IMR-90 (cell line): ENCODE results near the gene C7orf25.

Experiments used
- MXI1 ChIP-seq: IDR thresholded peaks from 2 replicates; pipeline ENCODE4 v1.6.1; 2012; ENCODE audit warnings: low read depth, mild to moderate bottlenecking, low read length, moderate library complexity, borderline replicate concordance
- NFE2L2 ChIP-seq: fragments of 150-350 bp; IDR thresholded peaks from 2 replicates; pipeline ENCODE4 v1.6.1; 2016; ENCODE audit warnings: low read depth, mild to moderate bottlenecking, low read length
- TF ChIP-seq, protein P1 (sequence below): conservative IDR thresholded peaks from 2 replicates; pipeline ENCODE4 v1.5.1; 2012; ENCODE audit warnings: mild to moderate bottlenecking, low read depth, low read length, improper control_type of control experiment

DNA sequence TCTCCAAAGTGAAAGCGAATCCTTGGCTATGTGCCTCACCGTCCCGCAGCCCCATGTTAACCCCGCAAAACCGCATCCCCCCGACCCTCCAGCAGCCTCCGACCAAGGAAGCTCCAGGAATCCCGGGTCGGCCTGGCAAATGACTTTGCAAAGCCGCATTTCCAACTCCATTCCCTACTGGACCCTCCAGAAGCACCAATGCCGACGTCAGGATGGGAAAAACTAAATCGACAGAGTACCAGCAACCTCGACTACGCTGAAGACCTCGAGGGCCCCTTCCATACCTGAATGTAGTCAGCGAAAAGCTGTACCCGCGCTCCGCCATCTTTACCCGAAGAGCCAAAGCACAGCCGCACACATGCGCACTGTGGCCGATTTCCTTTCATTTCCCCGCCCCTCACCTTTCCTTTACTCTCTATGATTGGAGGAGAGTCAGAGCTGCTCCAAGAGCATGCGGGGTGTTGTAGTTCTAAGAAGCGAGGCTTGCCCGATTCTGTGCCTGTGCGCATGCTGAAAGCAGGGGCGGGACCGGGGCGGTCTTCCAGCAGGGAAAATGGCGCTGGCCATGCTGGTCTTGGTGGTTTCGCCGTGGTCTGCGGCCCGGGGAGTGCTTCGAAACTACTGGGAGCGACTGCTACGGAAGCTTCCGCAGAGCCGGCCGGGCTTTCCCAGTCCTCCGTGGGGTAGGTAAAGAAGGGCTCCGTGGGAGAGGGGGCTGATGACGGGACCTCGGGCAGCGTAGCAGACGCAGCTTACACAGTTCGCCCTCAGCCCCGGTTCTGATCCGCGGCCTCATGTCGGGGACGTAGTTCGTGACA lies 20.2 kb upstream of the C7orf25 start, which contains the start of the genes MRPL32 and PSMA2:
- TF ChIP-seq, protein P1, sequence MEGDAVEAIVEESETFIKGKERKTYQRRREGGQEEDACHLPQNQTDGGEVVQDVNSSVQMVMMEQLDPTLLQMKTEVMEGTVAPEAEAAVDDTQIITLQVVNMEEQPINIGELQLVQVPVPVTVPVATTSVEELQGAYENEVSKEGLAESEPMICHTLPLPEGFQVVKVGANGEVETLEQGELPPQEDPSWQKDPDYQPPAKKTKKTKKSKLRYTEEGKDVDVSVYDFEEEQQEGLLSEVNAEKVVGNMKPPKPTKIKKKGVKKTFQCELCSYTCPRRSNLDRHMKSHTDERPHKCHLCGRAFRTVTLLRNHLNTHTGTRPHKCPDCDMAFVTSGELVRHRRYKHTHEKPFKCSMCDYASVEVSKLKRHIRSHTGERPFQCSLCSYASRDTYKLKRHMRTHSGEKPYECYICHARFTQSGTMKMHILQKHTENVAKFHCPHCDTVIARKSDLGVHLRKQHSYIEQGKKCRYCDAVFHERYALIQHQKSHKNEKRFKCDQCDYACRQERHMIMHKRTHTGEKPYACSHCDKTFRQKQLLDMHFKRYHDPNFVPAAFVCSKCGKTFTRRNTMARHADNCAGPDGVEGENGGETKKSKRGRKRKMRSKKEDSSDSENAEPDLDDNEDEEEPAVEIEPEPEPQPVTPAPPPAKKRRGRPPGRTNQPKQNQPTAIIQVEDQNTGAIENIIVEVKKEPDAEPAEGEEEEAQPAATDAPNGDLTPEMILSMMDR, result no peak
- TF ChIP-seq NFE2L2 (no peak), MXI1 (peak; percentile 99)
